ENCODE data around the gene EPN3. TPM values are rescaled to one million over a fixed set of nuclear protein-coding genes. Genes with fewer than 3 reads are reported as not detected.

Gene EPN3
- total RNA-seq, 4 donors from 2014 or later = 0.30 to 41.1 TPM; not detected in 2

DNA sequence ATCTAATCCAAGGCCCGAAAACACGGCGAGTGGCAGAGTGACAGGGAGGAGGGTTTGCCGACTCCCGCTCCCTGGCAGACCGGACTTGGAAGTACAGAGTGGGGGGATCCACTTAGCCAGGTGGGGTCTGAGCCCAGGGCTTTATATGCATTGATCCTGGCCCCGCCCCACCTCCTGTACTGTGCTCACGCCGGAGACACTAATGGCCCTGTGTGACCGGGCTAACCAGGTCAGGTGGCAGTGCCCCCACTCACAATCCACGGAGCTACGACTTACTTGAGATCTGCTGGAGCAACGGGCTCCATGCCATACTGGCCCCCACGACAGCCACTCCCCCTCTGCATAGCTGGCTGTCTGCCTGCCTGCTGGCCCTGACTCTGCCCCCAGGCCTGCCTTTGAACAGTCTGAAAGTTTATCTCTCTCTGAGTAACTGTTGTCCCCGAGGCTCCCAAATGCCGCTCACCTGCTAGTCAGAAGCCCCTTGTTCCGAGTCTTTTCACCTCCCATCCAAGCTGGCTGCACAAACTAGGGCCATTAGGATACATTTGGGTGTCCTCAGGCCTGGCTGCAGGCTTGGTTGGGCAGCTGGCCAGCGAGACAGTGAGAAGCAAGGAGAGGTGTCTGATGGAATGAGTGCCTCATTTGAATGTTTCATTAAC is 56.0 kb downstream of the EPN3 start:
- intact Hi-C loops (cut with DNase I; ENCODE audit: low total_unique reads) = no loop called here
- Histone ChIP-seq H3K9me3 (no peaks in the 10 kb centered on the region), H3K27me3 (no peaks in the 10 kb centered on the region), H3K4me3 (no peak overlapping the region), H3K4me1 (peaks cover 0 to 12% of the 10 kb centered on the region in 2 donors), H3K36me3 (no peaks in the 10 kb centered on the region), H3K27ac (no peak overlapping the region)
- no peak for DNase-seq
- TF ChIP-seq, protein P1, sequence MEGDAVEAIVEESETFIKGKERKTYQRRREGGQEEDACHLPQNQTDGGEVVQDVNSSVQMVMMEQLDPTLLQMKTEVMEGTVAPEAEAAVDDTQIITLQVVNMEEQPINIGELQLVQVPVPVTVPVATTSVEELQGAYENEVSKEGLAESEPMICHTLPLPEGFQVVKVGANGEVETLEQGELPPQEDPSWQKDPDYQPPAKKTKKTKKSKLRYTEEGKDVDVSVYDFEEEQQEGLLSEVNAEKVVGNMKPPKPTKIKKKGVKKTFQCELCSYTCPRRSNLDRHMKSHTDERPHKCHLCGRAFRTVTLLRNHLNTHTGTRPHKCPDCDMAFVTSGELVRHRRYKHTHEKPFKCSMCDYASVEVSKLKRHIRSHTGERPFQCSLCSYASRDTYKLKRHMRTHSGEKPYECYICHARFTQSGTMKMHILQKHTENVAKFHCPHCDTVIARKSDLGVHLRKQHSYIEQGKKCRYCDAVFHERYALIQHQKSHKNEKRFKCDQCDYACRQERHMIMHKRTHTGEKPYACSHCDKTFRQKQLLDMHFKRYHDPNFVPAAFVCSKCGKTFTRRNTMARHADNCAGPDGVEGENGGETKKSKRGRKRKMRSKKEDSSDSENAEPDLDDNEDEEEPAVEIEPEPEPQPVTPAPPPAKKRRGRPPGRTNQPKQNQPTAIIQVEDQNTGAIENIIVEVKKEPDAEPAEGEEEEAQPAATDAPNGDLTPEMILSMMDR (IDR thresholded peaks at IDR 0.05) = no peak
- TF ChIP-seq POLR2A (IDR thresholded peaks at IDR 0.05) = no peak

DNA sequence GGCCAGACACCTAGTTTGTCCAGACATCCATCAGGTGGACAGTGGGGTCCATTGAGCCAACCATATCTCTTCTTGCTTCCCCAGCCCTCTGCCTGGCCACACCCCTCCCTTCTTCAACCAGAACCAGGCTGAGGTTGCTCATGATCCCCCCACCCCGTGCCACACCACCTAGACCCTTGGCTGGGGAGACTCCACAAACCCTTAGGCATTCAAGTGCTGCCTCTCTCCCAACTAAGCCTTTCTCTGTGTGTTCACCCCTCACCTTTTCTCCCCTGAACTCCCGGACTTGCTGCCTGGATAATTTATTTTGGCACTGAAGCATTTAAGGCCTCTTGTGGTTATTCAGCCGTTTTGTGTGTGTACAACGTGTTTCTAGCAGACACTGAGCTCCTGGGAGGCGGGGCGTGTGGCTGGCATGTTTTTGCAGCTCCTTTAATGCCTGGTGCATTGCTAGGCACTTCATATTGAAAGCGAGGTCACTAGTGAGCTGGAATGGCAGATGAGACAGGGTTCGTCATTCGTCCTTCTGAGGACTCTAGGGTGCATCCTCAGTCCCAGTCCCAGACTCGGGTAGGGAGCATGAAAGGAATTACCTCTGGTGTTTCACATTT is 56.7 kb downstream of the EPN3 start:
- Histone ChIP-seq H3K9me3 (no peaks in the 10 kb centered on the region), H3K4me3 (no peak overlapping the region), H3K27me3 (no peaks in the 10 kb centered on the region), H3K4me1 (peaks cover 0 to 12% of the 10 kb centered on the region in 2 donors), H3K27ac (no peak overlapping the region), H3K36me3 (no peaks in the 10 kb centered on the region)
- TF ChIP-seq, protein P1 (IDR thresholded peaks at IDR 0.05) = no peak
- TF ChIP-seq POLR2A (IDR thresholded peaks at IDR 0.05) = no peak
- intact Hi-C loops (cut with DNase I; ENCODE audit: low total_unique reads) = no loop called here
- no peak for DNase-seq

DNA sequence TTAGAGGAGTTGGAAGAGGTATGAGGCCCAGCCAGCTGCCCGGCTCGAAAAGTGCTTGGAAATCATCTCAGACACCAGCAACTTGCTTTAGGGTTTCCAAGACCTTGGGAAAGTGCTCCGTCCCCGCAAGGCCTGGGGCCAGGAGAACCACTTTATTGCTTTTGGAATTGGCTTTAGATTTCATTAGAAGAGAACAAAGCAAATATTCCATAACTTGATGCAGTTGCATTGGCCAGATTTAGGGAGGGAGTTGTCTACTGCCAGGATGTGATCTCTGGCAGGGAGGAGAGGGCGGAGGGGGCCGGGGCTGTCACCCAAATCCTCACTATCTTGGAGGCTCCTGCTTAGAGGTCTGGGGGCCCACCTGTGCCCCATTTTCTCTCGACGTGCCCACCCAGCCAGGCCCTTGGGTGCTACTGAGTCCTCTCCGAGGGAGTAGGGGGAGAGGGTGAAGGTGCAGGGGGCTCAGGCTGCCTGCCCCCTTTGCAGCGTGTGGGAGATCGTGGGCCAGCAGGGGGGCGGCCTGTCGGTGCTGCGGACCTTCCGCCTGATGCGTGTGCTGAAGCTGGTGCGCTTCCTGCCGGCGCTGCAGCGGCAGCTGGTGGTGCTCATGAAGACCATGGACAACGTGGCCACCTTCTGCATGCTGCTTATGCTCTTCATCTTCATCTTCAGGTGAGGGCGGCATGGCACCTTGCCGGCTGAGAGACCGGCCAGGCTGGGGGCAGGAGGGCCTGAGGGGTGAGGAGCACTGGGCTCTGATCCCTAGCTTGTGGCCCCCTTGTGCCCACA is 58.6 kb downstream of the EPN3 start:
- no peak overlapping the region for H3K4me3 ChIP-seq
- peaks cover 0 to 12% of the 10 kb centered on the region in 2 donors for H3K4me1 ChIP-seq
- no peaks in the 10 kb centered on the region for H3K36me3 ChIP-seq
- H3K27ac ChIP-seq = no peak overlapping the region
- DNase-seq = no peak
- no peaks in the 10 kb centered on the region for H3K9me3 ChIP-seq
- no peaks in the 10 kb centered on the region for H3K27me3 ChIP-seq
- no peak for TF ChIP-seq POLR2A (IDR thresholded peaks at IDR 0.05)
- TF ChIP-seq, protein P1 (IDR thresholded peaks at IDR 0.05) = no peak
- intact Hi-C loops (cut with DNase I; ENCODE audit: low total_unique reads) = no loop called here

DNA sequence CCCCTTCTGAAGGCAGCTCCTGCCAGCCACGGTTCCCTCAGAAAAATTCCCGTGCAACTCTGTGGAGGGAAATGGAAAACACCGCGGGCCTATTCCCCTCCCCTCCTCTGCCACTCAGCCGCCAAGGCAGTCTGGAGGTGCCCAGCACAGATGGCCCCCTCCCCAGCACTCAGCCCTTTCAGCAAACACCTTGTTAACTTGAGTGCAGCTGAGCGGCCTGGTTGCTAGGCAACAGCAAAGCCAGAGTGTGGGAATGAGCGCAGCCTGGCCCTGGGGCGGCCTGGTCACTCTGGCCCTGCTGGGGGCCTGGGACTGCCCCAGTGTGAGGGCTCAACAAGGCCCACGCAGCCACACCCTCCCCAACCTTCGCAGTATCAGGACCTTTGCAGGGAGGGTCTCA is 60.8 kb downstream of the EPN3 start:
- H3K36me3 ChIP-seq = no peaks in the 10 kb centered on the region
- peaks cover 0 to 12% of the 10 kb centered on the region in 2 donors for H3K4me1 ChIP-seq
- H3K27me3 ChIP-seq = no peaks in the 10 kb centered on the region
- DNase-seq = no peak
- TF ChIP-seq POLR2A (IDR thresholded peaks at IDR 0.05) = no peak
- TF ChIP-seq, protein P1 (IDR thresholded peaks at IDR 0.05) = no peak
- H3K27ac ChIP-seq = no peak overlapping the region
- no peak overlapping the region for H3K4me3 ChIP-seq
- intact Hi-C loops (cut with DNase I; ENCODE audit: low total_unique reads) = no loop called here
- H3K9me3 ChIP-seq = no peaks in the 10 kb centered on the region

Other genes starting within 250 kb of the EPN3 start
- 10 to 100 TPM; 23.5 to 34.0 (median 28.5) TPM for gene XYLT2, start 186.6 kb upstream of the EPN3 start, total RNA-seq
- gene MRPL27, start 159.6 kb upstream of the EPN3 start, total RNA-seq = 10 to 100 TPM; 16.4 to 72.1 (median 45.8) TPM
- 1 to 10 TPM in 2 of 4 donors, not detected in 2; 1.7 to 3.4 TPM for gene EME1, start 159.5 kb upstream of the EPN3 start, total RNA-seq
- gene LRRC59, start 135.2 kb upstream of the EPN3 start, total RNA-seq = 10 to 100 TPM; 24.1 to 62.4 (median 47.1) TPM
- gene ACSF2, start 106.5 kb upstream of the EPN3 start, total RNA-seq = 10 to 100 TPM; 16.7 to 60.6 (median 45.7) TPM
- not detected for gene CHAD, start 63.9 kb upstream of the EPN3 start, total RNA-seq
- gene RSAD1, start 53.9 kb upstream of the EPN3 start, total RNA-seq = 10 to 100 TPM; 12.9 to 42.6 (median 30.7) TPM
- gene MYCBPAP, start 24.3 kb upstream of the EPN3 start, total RNA-seq = 10 to 100 TPM in 1 of 4 donors, 1 to 10 TPM in 3; 2.7 to 11.5 (median 5.1) TPM
- 10 to 100 TPM; 39.7 to 57.2 (median 46.2) TPM for gene SPATA20, start 14.4 kb downstream of the EPN3 start, total RNA-seq
- 10 to 100 TPM in 2 of 4 donors, under 1 TPM in 2; under 0.01 to 28.9 (median 6.0) TPM for gene CACNA1G, start 28.0 kb downstream of the EPN3 start, total RNA-seq
- gene ABCC3, start 102.1 kb downstream of the EPN3 start, total RNA-seq = 1 to 10 TPM; 1.2 to 4.5 (median 2.6) TPM
- 10 to 100 TPM; 15.0 to 58.0 (median 31.3) TPM for gene ANKRD40, start 175.2 kb downstream of the EPN3 start, total RNA-seq
- 100 to 1,000 TPM in 3 of 4 donors, 10 to 100 TPM in 1; 98.1 to 221 (median 163) TPM for gene LUC7L3, start 186.9 kb downstream of the EPN3 start, total RNA-seq
- not detected for gene ANKRD40CL, start 234.8 kb downstream of the EPN3 start, total RNA-seq

All from uterus (tissue), 4 donors.